GM13977 (cell line): ENCODE results near the gene WNT2B.

ENCODE experiments used
- DNase-seq: peaks from one replicate; pipeline ENCODE4 v3.0.0; 2012; ENCODE audit warnings: low spot score
- CTCF ChIP-seq: IDR thresholded peaks from 2 replicates; pipeline ENCODE4 v1.5.1; 2012; ENCODE audit warnings: mild to moderate bottlenecking, control low read depth; ENCODE audit not compliant: insufficient read depth; ENCODE audit errors: extremely low read depth, missing control alignments
- in situ Hi-C: fragments of 300-500 bp; cut with MboI; formaldehyde crosslinking; loops from one replicate; pipeline ENCODE4 v1.12.0; 2022; ENCODE audit warnings: low sequenced_read_pairs, low pct_unique_long_range_greater_than_20kb, mixed read lengths, inconsistent platforms; ENCODE audit not compliant: unreplicated experiment

WNT2B gene

GRCh38 chr1:112538883-112539282 lies 30.1 kb downstream of the WNT2B start:
- no peak for TF ChIP-seq CTCF
- in situ Hi-C loops = no loop called here
- no peak for DNase-seq

GRCh38 chr1:112540226-112540794 lies 31.5 kb downstream of the WNT2B start:
- TF ChIP-seq CTCF = no peak
- in situ Hi-C loops = no loop called here
- DNase-seq = no peak

GRCh38 chr1:112541299-112541698 lies 32.5 kb downstream of the WNT2B start:
- DNase-seq = no peak
- in situ Hi-C loops = no loop called here
- no peak for TF ChIP-seq CTCF

- no peak for DNase-seq
- no peak for TF ChIP-seq CTCF
- in situ Hi-C loops = no loop called here
Observed at GRCh38 chr1:112542206-112542973, 33.6 kb downstream of the WNT2B start.

GRCh38 chr1:112544011-112544688 lies 35.4 kb downstream of the WNT2B start:
- in situ Hi-C loops = no loop called here
- no peak for DNase-seq
- no peak for TF ChIP-seq CTCF

GRCh38 chr1:112544751-112545150 lies 36.0 kb downstream of the WNT2B start:
- no peak for TF ChIP-seq CTCF
- in situ Hi-C loops = no loop called here
- DNase-seq = no peak
